H9 (cell line): ENCODE data around the gene CADPS. TPM values are rescaled to one million over a fixed set of nuclear protein-coding genes. Genes with fewer than 3 reads are reported as not detected.

Experiments
- DNase-seq: peaks from one replicate; pipeline ENCODE4 v3.0.0-alpha.2; 2017
- H2AFZ ChIP-seq: one replicate; pipeline ENCODE4 v1.6.1; 2013; ENCODE audit warnings: mild to moderate bottlenecking, low read length, control low read depth, moderate library complexity
- H2AK5ac ChIP-seq: 2 replicates; pipeline ENCODE4 v1.6.1; 2013; ENCODE audit warnings: low read length, control low read depth, mixed read lengths; ENCODE audit not compliant: insufficient read length
- H2BK120ac ChIP-seq: one replicate; pipeline ENCODE4 v1.6.1; 2013; ENCODE audit warnings: low read depth, mild to moderate bottlenecking, low read length, control low read depth, inconsistent platforms; ENCODE audit not compliant: poor library complexity, severe bottlenecking
- H2BK12ac ChIP-seq: 2 replicates; pipeline ENCODE4 v1.6.1; 2013; ENCODE audit warnings: low read length, control low read depth, mixed read lengths, low read depth; ENCODE audit not compliant: insufficient read length
- H2BK15ac ChIP-seq: 2 replicates; pipeline ENCODE4 v1.6.1; 2013; ENCODE audit warnings: low read depth, low read length, control low read depth
- H2BK20ac ChIP-seq: one replicate; pipeline ENCODE4 v1.6.1; 2013; ENCODE audit warnings: low read depth, mild to moderate bottlenecking, low read length, control low read depth, inconsistent platforms; ENCODE audit not compliant: poor library complexity, severe bottlenecking
- H2BK5ac ChIP-seq: 2 replicates; pipeline ENCODE4 v1.6.1; 2013; ENCODE audit warnings: low read length, control low read depth, mixed read lengths; ENCODE audit not compliant: insufficient read length
- H3K14ac ChIP-seq: 2 replicates; pipeline ENCODE4 v1.6.1; 2013; ENCODE audit warnings: low read length, control low read depth; ENCODE audit not compliant: insufficient read depth
- H3K18ac ChIP-seq: 2 replicates; pipeline ENCODE4 v1.6.1; 2013; ENCODE audit warnings: low read depth, mild to moderate bottlenecking, mixed read lengths, low read length, control low read depth; ENCODE audit not compliant: insufficient read length
- H3K23ac ChIP-seq: 2 replicates; pipeline ENCODE4 v1.6.1; 2013; ENCODE audit warnings: low read length, control low read depth, mixed read lengths, low read depth; ENCODE audit not compliant: insufficient read length
- H3K23me2 ChIP-seq: 2 replicates; pipeline ENCODE4 v1.6.1; 2013; ENCODE audit warnings: low read depth, mild to moderate bottlenecking, mixed read lengths, low read length, control low read depth; ENCODE audit not compliant: insufficient read length, poor library complexity, severe bottlenecking
- H3K27ac ChIP-seq: 2 replicates; pipeline ENCODE4 v1.5.1; 2013; ENCODE audit warnings: low read length, control low read depth, mixed read lengths, low read depth; ENCODE audit not compliant: insufficient read length
- H3K27me3 ChIP-seq: 2 replicates; pipeline ENCODE4 v1.6.1; 2013; ENCODE audit warnings: low read length, control low read depth, inconsistent platforms; ENCODE audit not compliant: insufficient read depth
- H3K4ac ChIP-seq: 2 replicates; pipeline ENCODE4 v1.6.1; 2013; ENCODE audit warnings: low read depth, mild to moderate bottlenecking, control low read depth, inconsistent platforms, low read length, moderate library complexity
- H3K4me1 ChIP-seq: 2 replicates; pipeline ENCODE4 v1.6.1; 2013; ENCODE audit warnings: low read length, control low read depth, inconsistent platforms; ENCODE audit not compliant: insufficient read depth
- H3K4me2 ChIP-seq: 2 replicates; pipeline ENCODE4 v1.6.1; 2013; ENCODE audit warnings: low read length, control low read depth, mixed read lengths; ENCODE audit not compliant: insufficient read length, insufficient read depth
- H3K56ac ChIP-seq: 2 replicates; pipeline ENCODE4 v1.6.1; 2013; ENCODE audit warnings: low read depth, mild to moderate bottlenecking, mixed read lengths, low read length, control low read depth; ENCODE audit not compliant: insufficient read length
- H3K79me1 ChIP-seq: 2 replicates; pipeline ENCODE4 v1.6.1; 2013; ENCODE audit warnings: low read depth, mild to moderate bottlenecking, moderate library complexity, low read length, control low read depth, inconsistent platforms; ENCODE audit not compliant: insufficient read depth, poor library complexity, severe bottlenecking
- H3K79me2 ChIP-seq: 2 replicates; pipeline ENCODE4 v1.6.1; 2013; ENCODE audit warnings: low read length, control low read depth, inconsistent platforms; ENCODE audit not compliant: insufficient read depth
- H3K9ac ChIP-seq: 2 replicates; pipeline ENCODE4 v1.6.1; 2013; ENCODE audit warnings: low read length, control low read depth, mixed read lengths; ENCODE audit not compliant: insufficient read length; ENCODE audit errors: extremely low read depth
- H3K9me3 ChIP-seq: one replicate; pipeline ENCODE4 v1.6.1; 2013; ENCODE audit warnings: low read depth, low read length, inconsistent platforms; ENCODE audit not compliant: control insufficient read depth
- H3T11ph ChIP-seq: one replicate; pipeline ENCODE4 v1.6.1; 2013; ENCODE audit warnings: mild to moderate bottlenecking, low read length, control low read depth, inconsistent platforms
- H4K20me1 ChIP-seq: one replicate; pipeline ENCODE4 v1.6.1; 2013; ENCODE audit not compliant: control insufficient read depth, insufficient read length, insufficient read depth
- H4K5ac ChIP-seq: 2 replicates; pipeline ENCODE4 v1.6.1; 2013; ENCODE audit warnings: low read depth, mild to moderate bottlenecking, mixed read lengths, low read length, control low read depth; ENCODE audit not compliant: insufficient read length
- H4K8ac ChIP-seq: replicated peaks from 2 replicates; pipeline ENCODE4 v1.6.1; 2013; ENCODE audit warnings: low read length, control low read depth, mixed read lengths, low read depth; ENCODE audit not compliant: insufficient read length
- H4K91ac ChIP-seq: 2 replicates; pipeline ENCODE4 v1.6.1; 2013; ENCODE audit warnings: low read depth, mild to moderate bottlenecking, moderate library complexity, mixed read lengths, low read length, control low read depth; ENCODE audit not compliant: insufficient read length
- H3K27ac Mint-ChIP-seq, 3 experiments: 2 replicates in 2 of 3; 3 replicates in 1 of 3; pipeline ENCODE4 v1.8.0; 2020 to 2021; ENCODE audit warnings: mixed read lengths in 3 of 3, mild to moderate bottlenecking in 1 of 3, moderate library complexity in 1 of 3
- H3K27me3 Mint-ChIP-seq: 2 replicates; pipeline ENCODE4 v1.8.0; 2021; ENCODE audit warnings: low read depth, mild to moderate bottlenecking, moderate library complexity, mixed read lengths
- H3K36me3 Mint-ChIP-seq, 3 experiments: 2 replicates in 2 of 3; 3 replicates in 1 of 3; pipeline ENCODE4 v1.8.0; 2020 to 2021; ENCODE audit warnings: low read depth in 3 of 3, mixed read lengths in 3 of 3; ENCODE audit not compliant: insufficient read depth in 1 of 3
- H3K4me1 Mint-ChIP-seq, 2 experiments: 2 replicates each; pipeline ENCODE4 v1.8.0; 2020; ENCODE audit warnings: mixed read lengths in 2 of 2
- H3K4me3 Mint-ChIP-seq, 2 experiments: 2 replicates in 1 of 2; 3 replicates in 1 of 2; pipeline ENCODE4 v1.8.0; 2020 to 2021; ENCODE audit warnings: mild to moderate bottlenecking in 2 of 2, mixed read lengths in 2 of 2, moderate library complexity in 1 of 2
- H3K9me3 Mint-ChIP-seq, 2 experiments: 2 replicates in 1 of 2; 3 replicates in 1 of 2; pipeline ENCODE4 v1.8.0; 2020; ENCODE audit warnings: mild to moderate bottlenecking in 2 of 2, mixed read lengths in 2 of 2, moderate library complexity in 1 of 2
- CTCF ChIP-seq: fragments of 200-600 bp; sonication (generic); conservative IDR thresholded peaks from 3 replicates; pipeline ENCODE4 v1.8.0; 2021; ENCODE audit warnings: antibody characterized with exemption, mild to moderate bottlenecking
- WGBS: extraction: QIAGEN DNeasy Blood & Tissue Kit; methylation state at CpG from one replicate; pipeline ENCODE4 v1.1.7; 2013; ENCODE audit warnings: missing lambda C conversion rate, low lambda C conversion rate, mixed read lengths; ENCODE audit not compliant: insufficient read length; ENCODE audit errors: extremely low coverage; 5-methylcytosine and 5-hydroxymethylcytosine counted together
- total RNA-seq: library from RNA; stranded (reverse); gene quantifications from 2 replicates; pipeline ENCODE4 v1.2.1, GENCODE V29; 2021

CADPS gene
- total RNA-seq, 1 experiment from 2014 or later = 6.6 TPM

GRCh38 chr3:62755285-62755684, 119.9 kb downstream of the CADPS start:
- Histone ChIP-seq H3K14ac (no peak overlapping the region), H3K27ac (no peak overlapping the region), H3K9me3 (no peaks in the 10 kb centered on the region), H2AK5ac (no peak overlapping the region), H2BK120ac (no peak overlapping the region), H3K79me1 (peaks cover 2% of the 10 kb centered on the region), H4K8ac (no peak overlapping the region), H3K79me2 (no peaks in the 10 kb centered on the region), H4K91ac (no peak overlapping the region), H3K18ac (no peak overlapping the region), H3K56ac (no peak overlapping the region), H3K27me3 (no peaks in the 10 kb centered on the region), H3K23me2 (no peaks in the 10 kb centered on the region), H3K4ac (no peak overlapping the region), H2BK15ac (no peak overlapping the region), H2BK12ac (no peak overlapping the region), H3T11ph (no peak overlapping the region), H3K23ac (no peak overlapping the region), H3K4me1 (no peaks in the 10 kb centered on the region), H2BK20ac (no peak overlapping the region), H3K4me2 (no peak overlapping the region), H4K5ac (no peak overlapping the region), H4K20me1 (no peaks in the 10 kb centered on the region), H3K9ac (no peak overlapping the region), H2BK5ac (no peak overlapping the region), H2AFZ (no peak overlapping the region)
- no CpG with 5 or more reads among the region's 8 CpGs for WGBS
- Mint-ChIP-seq H3K9me3 (no peaks in the 10 kb centered on the region), H3K4me3 (no peak overlapping the region), H3K27ac (no peak overlapping the region), H3K36me3 (no peaks in the 10 kb centered on the region), H3K27me3 (no peaks in the 10 kb centered on the region), H3K4me1 (peaks cover 0 to 5% of the 10 kb centered on the region in 2 experiments; a peak in 2 of 4 replicates)
- no peak for TF ChIP-seq CTCF
- no peak for DNase-seq
